Spleen (tissue), 11 donors: Measurements from ENCODE around the gene WASL. TPM values are rescaled to one million over a fixed set of nuclear protein-coding genes. Genes with fewer than 3 reads are reported as not detected.

Experiments
- DNase-seq: peaks from one replicate; pipeline ENCODE4 v3.0.0-alpha.2; 2020
- H3K27ac ChIP-seq, 8 donors: fragments of 200-600 bp; sonication (generic) in 7 of 8; 1 replicate in 4 of 8; 2 replicates in 4 of 8; pipeline versions ENCODE4 v1.5.0 to v1.8.0; 2016 to 2021; ENCODE audit warnings: inconsistent platforms in 4 of 8, mild to moderate bottlenecking in 4 of 8, moderate library complexity in 1 of 8
- H3K27me3 ChIP-seq, 7 donors: fragments of 200-600 bp; sonication (generic) in 6 of 7; replicated peaks in 1 of 7; 1 replicate in 4 of 7; 2 replicates in 3 of 7; pipeline versions ENCODE4 v1.5.0 to v1.8.0; 2016 to 2021; ENCODE audit warnings: inconsistent platforms in 3 of 7, mild to moderate bottlenecking in 1 of 7
- H3K36me3 ChIP-seq, 6 donors: fragments of 200-600 bp; sonication (generic) in 5 of 6; 1 replicate in 4 of 6; 2 replicates in 2 of 6; pipeline versions ENCODE4 v1.5.0 to v1.8.0; 2016 to 2021; ENCODE audit warnings: inconsistent platforms in 2 of 6
- H3K4me1 ChIP-seq, 6 donors: fragments of 200-600 bp; sonication (generic) in 5 of 6; 1 replicate in 3 of 6; 2 replicates in 3 of 6; pipeline versions ENCODE4 v1.5.0 to v1.8.0; 2016 to 2021; ENCODE audit warnings: inconsistent platforms in 3 of 6
- H3K4me3 ChIP-seq, 8 donors: fragments of 200-600 bp; sonication (generic) in 7 of 8; 1 replicate in 4 of 8; 2 replicates in 4 of 8; pipeline versions ENCODE4 v1.5.0 to v1.8.0; 2016 to 2021; ENCODE audit warnings: inconsistent platforms in 4 of 8, mild to moderate bottlenecking in 4 of 8, moderate library complexity in 2 of 8
- H3K9me3 ChIP-seq, 8 donors: fragments of 200-600 bp; sonication (generic) in 7 of 8; 1 replicate in 4 of 8; 2 replicates in 4 of 8; pipeline versions ENCODE4 v1.5.0 to v1.8.0; 2016 to 2021; ENCODE audit warnings: inconsistent platforms in 4 of 8
- POLR2A ChIP-seq, 3 donors: fragments of 450-650 bp; IDR thresholded peaks; one replicate each; pipeline ENCODE4 v1.5.1; 2017; ENCODE audit warnings: antibody characterized with exemption in 3 of 3, mild to moderate bottlenecking in 1 of 3
- POLR2AphosphoS5 ChIP-seq, 3 donors: sonication (generic); formaldehyde crosslinking; IDR thresholded peaks; one replicate each; pipeline ENCODE4 v1.5.1; 2017; ENCODE audit warnings: antibody characterized with exemption in 3 of 3
- WGBS, 5 donors: extraction: QIAGEN DNeasy Blood & Tissue Kit in 3 of 5; methylation state at CpG; one replicate each; pipeline versions ENCODE4 v1.1.5 to v1.1.7; 2013 to 2018; 5-methylcytosine and 5-hydroxymethylcytosine counted together
- intact Hi-C: fragments of 100-400 bp; cut with DNase I; formaldehyde crosslinking; loops from one replicate; pipeline ENCODE4 v1.15.0; 2023; ENCODE audit warnings: low total_unique reads
- polyA plus RNA-seq, 3 donors: library from polyadenylated mRNA; stranded (reverse); fragments of 200-250 nt; gene quantifications; one replicate each; pipeline ENCODE4 v1.2.1, GENCODE V29; 2013
- total RNA-seq, 7 donors: library from RNA; depleted of rRNA in 3 of 7; stranded (reverse); fragments of >200 nt in 3 of 7; fragmentation: NEBNext Ultra II Directional in 4 of 7; extraction: Animal tissue kit (Norgen Biotek cat#: 25700) in 4 of 7; gene quantifications; one replicate each; pipeline versions ENCODE4 v1.1.0 to v1.2.1, GENCODE V29; 2016 to 2021
- TF ChIP-seq, protein P1 (sequence below), 11 experiments: fragments of 200-600 bp in 7 of 11; fragments of 450-650 bp in 4 of 11; sonication (generic) in 4 of 11; IDR thresholded peaks in 8 of 11; conservative IDR thresholded peaks in 3 of 11; 1 replicate in 7 of 11; 2 replicates in 4 of 11; pipeline versions ENCODE4 v1.4.0 to v1.8.0; 2016 to 2021; ENCODE audit warnings: antibody characterized with exemption in 11 of 11, inconsistent platforms in 4 of 11, mild to moderate bottlenecking in 1 of 11
- donor health status: healthy with polysubstance abuse.
- donor health status: DM: no; HTN: no; CAD: no; lungs with moderate emphysema.
- donor health status: DM: no; HTN: no; CAD: no.
- donor health status: Bipolar disorder and iron deficiency.
- donor health status: healthy.
- donor health status: DM: no; HTN: no; CAD: no.
- donor health status: DM: yes; HTN: yes; CAD: no.

The WASL gene
- total and polyA plus RNA-seq, 10 donors = 5.3 to 31.0 (median 26.3) TPM

DNA sequence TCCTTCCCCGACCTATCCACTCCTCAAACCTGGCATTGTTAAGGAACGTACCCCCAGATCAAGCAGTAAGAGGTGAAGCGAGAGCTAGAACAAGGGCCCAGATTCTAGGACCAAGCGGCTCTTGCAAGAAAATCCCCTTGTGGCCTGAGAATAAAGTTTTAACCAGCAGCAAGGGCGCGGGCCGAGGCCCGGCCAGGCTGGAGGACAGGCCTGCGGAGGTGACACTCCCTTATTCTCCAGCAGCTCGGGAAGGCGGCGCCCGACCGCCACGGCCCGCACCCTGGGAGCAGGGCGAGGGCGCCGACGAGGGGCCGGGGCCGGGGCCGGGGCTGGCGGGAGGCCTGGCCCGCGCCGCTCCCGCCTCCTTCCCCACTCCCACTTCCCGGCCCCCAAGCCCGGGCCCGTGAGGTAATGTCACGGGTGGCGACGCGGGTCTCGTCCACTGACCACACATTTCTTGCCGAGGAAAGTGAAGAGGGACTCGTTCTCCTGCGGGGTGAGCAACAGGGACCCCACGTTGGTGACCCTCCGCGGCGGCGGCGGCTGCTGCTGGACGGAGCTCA, 551 bp downstream of the WASL start:
- intact Hi-C loops = no loop called here
- no peak for TF ChIP-seq POLR2A (IDR thresholded peaks at IDR 0.05)
- TF ChIP-seq, protein P1, sequence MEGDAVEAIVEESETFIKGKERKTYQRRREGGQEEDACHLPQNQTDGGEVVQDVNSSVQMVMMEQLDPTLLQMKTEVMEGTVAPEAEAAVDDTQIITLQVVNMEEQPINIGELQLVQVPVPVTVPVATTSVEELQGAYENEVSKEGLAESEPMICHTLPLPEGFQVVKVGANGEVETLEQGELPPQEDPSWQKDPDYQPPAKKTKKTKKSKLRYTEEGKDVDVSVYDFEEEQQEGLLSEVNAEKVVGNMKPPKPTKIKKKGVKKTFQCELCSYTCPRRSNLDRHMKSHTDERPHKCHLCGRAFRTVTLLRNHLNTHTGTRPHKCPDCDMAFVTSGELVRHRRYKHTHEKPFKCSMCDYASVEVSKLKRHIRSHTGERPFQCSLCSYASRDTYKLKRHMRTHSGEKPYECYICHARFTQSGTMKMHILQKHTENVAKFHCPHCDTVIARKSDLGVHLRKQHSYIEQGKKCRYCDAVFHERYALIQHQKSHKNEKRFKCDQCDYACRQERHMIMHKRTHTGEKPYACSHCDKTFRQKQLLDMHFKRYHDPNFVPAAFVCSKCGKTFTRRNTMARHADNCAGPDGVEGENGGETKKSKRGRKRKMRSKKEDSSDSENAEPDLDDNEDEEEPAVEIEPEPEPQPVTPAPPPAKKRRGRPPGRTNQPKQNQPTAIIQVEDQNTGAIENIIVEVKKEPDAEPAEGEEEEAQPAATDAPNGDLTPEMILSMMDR (IDR thresholded peaks at IDR 0.05 in 8 of 11, conservative IDR thresholded peaks at IDR 0.05 in 3 of 11) = no peak
- no peak for TF ChIP-seq POLR2AphosphoS5 (IDR thresholded peaks at IDR 0.05)
- Histone ChIP-seq H3K4me1 (peaks cover 41 to 85% (median 64%) of the 10 kb centered on the region in 6 donors), H3K36me3 (no peaks in the 10 kb centered on the region), H3K27ac (peak overlapping the region; percentile 92 to 98 (median 98)), H3K27me3 (no peaks in the 10 kb centered on the region), H3K4me3 (peak overlapping the region; percentile 64 to 87 (median 74)), H3K9me3 (no peaks in the 10 kb centered on the region)
- WGBS, 5 donors = 0 to 1% (median 0%) methylated on average over 7 to 46 of the region's 46 CpGs
- DNase-seq = peak; percentile 91

DNA sequence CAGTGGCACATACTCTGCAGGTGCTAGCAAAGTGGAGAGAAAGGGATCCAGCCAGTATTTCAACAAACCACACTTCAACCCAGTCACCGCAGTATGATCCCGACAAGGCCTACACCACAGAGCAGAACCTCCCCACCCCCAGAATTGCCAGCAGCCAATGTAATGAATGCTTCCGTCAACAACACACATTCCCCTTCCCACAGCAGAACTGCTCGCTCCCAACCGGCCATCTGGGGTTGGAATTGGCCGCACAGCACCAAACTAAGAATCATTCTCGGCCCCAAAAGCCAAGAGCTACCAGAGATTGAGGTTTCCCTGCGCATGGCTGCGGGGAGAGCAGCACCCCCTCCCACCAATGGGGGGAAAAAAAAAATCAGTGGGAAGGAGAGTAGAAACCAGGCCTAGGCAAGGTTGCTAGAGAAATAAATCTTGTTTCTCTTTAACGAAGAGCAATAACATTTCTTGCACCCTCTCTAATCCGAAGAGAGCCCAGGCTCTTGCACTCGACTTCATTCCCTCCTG, 1.1 kb downstream of the WASL start:
- peak; percentile 72 for DNase-seq
- H3K9me3 ChIP-seq = no peaks in the 10 kb centered on the region
- intact Hi-C loops = no loop called here
- peak in 2 of 3 donors; percentile 62 to 66 for TF ChIP-seq POLR2AphosphoS5 (IDR thresholded peaks at IDR 0.05)
- TF ChIP-seq, protein P1 (IDR thresholded peaks at IDR 0.05 in 8 of 11, conservative IDR thresholded peaks at IDR 0.05 in 3 of 11) = no peak
- no peaks in the 10 kb centered on the region for H3K36me3 ChIP-seq
- WGBS, 5 donors = 0 to 2% (median 1%) methylated on average over 12 of the region's 12 CpGs
- H3K27ac ChIP-seq = peak overlapping the region; percentile 92 to 98 (median 98)
- H3K4me3 ChIP-seq = peak overlapping the region; percentile 64 to 87 (median 74)
- peaks cover 41 to 89% (median 70%) of the 10 kb centered on the region in 6 donors for H3K4me1 ChIP-seq
- H3K27me3 ChIP-seq = no peaks in the 10 kb centered on the region

DNA sequence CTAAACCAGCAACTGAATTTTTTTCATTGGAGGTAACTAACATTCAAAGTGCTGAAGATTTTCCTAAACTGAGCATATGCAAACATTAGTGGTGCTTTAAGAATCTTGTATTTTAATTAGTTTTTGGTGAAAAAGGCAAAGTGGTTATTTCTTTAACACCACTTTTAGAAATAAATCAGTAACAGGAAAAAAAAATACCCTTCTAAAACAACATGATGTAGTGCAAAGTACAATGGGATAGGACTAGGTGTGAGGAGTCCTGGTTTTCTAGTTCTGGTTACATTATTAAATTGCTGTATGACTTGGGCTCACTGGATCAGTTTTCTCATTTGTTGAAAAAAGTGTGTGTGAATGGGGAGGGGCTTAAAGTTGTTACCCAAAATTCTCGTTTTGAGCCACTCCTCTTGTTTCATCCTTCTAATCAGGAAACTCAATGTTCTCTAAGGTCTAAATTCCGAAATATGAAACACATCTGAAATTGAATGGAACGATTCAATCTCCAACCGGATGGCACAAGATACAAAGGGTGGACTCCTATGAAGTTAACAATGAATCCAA, 1.8 kb downstream of the WASL start:
- TF ChIP-seq POLR2AphosphoS5 (IDR thresholded peaks at IDR 0.05) (no peak), POLR2A (IDR thresholded peaks at IDR 0.05) (no peak)
- TF ChIP-seq, protein P1 (IDR thresholded peaks at IDR 0.05 in 8 of 11, conservative IDR thresholded peaks at IDR 0.05 in 3 of 11) = no peak
- 13 to 25% (median 17%) methylated on average over 4 of the region's 4 CpGs for WGBS, 5 donors
- H3K4me3 ChIP-seq = peak overlapping the region; percentile 64 to 87 (median 74)
- H3K27ac ChIP-seq = peak overlapping the region; percentile 92 to 98 (median 98)
- intact Hi-C loops = no loop called here
- peaks cover 41 to 88% (median 74%) of the 10 kb centered on the region in 6 donors for H3K4me1 ChIP-seq
- no peaks in the 10 kb centered on the region for H3K27me3 ChIP-seq
- H3K9me3 ChIP-seq = no peaks in the 10 kb centered on the region
- no peak for DNase-seq
- no peaks in the 10 kb centered on the region for H3K36me3 ChIP-seq

DNA sequence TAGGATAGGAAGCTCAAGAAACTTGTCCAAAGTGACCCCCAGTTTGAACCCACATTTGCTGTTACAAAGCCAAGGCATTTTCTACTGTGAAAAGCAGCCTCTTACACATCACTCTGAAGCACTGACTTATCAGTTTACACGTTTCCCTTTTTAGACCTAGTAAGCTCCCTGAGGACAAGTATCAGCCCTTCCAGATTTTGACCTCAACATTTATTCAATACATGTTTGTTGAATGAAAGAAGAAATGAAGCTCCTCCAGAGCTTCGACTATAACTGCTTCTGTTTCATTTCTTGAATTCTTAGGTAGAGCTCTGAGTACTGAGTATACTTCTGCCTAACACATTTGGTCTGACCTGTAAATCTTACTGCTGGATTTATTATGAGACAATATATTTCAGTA, 2.7 kb downstream of the WASL start:
- peaks cover 41 to 88% (median 76%) of the 10 kb centered on the region in 6 donors for H3K4me1 ChIP-seq
- H3K9me3 ChIP-seq = no peaks in the 10 kb centered on the region
- TF ChIP-seq, protein P1 (IDR thresholded peaks at IDR 0.05 in 8 of 11, conservative IDR thresholded peaks at IDR 0.05 in 3 of 11) = no peak
- TF ChIP-seq POLR2AphosphoS5 (IDR thresholded peaks at IDR 0.05) = no peak
- intact Hi-C loops = no loop called here
- H3K4me3 ChIP-seq = peak overlapping the region in 3 of 8 donors; percentile 64 to 87 (median 86)
- peak overlapping the region in 4 of 8 donors; percentile 33 to 98 (median 98) for H3K27ac ChIP-seq
- WGBS, 5 donors = 31 to 38% (median 32%) methylated on average over 2 of the region's 2 CpGs
- no peak for DNase-seq
- H3K27me3 ChIP-seq = no peaks in the 10 kb centered on the region
- H3K36me3 ChIP-seq = no peaks in the 10 kb centered on the region
